ENCODE results near the gene CBX4.

- TF ChIP-seq CTCF (IDR thresholded peaks at IDR 0.05) (no peak), POLR2A (IDR thresholded peaks at IDR 0.05) (no peak)
These were observed 1.2 kb downstream of the CBX4 start for GRCh38 chr17:79837888-79838521.

Data from right lobe of liver (tissue), 4 donors.